PC-3 (cell line): ENCODE data around the gene KRTAP2-2.

Experiments
- EZH2 ChIP-seq: fragments of 300-600 bp; sonication (generic); IDR thresholded peaks from one replicate; pipeline ENCODE4 v1.6.1; 2017; ENCODE audit warnings: antibody characterized with exemption, mild to moderate bottlenecking, low read length; ENCODE audit not compliant: unreplicated experiment
- TF ChIP-seq, protein P1 (sequence below): fragments of 300-600 bp; sonication (generic); conservative IDR thresholded peaks from 2 replicates; pipeline ENCODE4 v1.5.1; 2017; ENCODE audit warnings: antibody characterized with exemption, low read depth, mild to moderate bottlenecking, low read length

GRCh38 chr17:41058741-41059140 is 3.7 kb upstream of the KRTAP2-2 start:
- TF ChIP-seq, protein P1, sequence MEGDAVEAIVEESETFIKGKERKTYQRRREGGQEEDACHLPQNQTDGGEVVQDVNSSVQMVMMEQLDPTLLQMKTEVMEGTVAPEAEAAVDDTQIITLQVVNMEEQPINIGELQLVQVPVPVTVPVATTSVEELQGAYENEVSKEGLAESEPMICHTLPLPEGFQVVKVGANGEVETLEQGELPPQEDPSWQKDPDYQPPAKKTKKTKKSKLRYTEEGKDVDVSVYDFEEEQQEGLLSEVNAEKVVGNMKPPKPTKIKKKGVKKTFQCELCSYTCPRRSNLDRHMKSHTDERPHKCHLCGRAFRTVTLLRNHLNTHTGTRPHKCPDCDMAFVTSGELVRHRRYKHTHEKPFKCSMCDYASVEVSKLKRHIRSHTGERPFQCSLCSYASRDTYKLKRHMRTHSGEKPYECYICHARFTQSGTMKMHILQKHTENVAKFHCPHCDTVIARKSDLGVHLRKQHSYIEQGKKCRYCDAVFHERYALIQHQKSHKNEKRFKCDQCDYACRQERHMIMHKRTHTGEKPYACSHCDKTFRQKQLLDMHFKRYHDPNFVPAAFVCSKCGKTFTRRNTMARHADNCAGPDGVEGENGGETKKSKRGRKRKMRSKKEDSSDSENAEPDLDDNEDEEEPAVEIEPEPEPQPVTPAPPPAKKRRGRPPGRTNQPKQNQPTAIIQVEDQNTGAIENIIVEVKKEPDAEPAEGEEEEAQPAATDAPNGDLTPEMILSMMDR: no peak
- no peak for TF ChIP-seq EZH2
